Activated CD4-positive, alpha-beta T cell treated with anti-CD3 and anti-CD28 coated beads for 4 hours (primary cell): ENCODE measurements around the gene GSDMA.

Source experiments
- DNase-seq, 2 donors: peaks; one replicate each; pipeline ENCODE4 v3.0.0-alpha.2; 2020

The GSDMA gene

GRCh38 chr17:39962642-39963220, at the start of gene GSDMA:
GSDMA (plus strand) TSS chr17:39963004; CDS start chr17:39965688, 2,684 bp downstream.
- DNase-seq: peak; percentile 26 to 36

DNA sequence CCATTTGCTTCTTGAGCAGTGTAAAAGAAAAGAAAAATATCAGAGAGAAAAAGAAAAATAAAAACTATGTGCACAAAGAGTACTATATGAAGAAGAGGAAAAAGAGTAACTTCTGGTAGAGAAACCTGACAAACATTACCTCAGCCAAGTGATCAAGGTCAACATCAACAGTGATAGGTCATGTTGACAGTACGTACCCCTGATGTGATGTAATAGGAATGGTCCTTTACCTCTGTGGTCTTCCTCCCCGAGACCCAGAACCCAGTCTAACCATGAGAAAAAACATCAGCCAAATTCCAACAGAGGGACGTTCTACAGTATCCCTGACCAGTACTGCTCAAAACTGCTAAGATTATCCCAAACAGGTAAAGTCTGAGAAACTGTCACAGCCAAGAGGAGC, 48.8 kb upstream of the GSDMA start:
- no peak for DNase-seq

GRCh38 chr17:39915559-39915958, 47.2 kb upstream of the GSDMA start:
- DNase-seq: no peak

DNA sequence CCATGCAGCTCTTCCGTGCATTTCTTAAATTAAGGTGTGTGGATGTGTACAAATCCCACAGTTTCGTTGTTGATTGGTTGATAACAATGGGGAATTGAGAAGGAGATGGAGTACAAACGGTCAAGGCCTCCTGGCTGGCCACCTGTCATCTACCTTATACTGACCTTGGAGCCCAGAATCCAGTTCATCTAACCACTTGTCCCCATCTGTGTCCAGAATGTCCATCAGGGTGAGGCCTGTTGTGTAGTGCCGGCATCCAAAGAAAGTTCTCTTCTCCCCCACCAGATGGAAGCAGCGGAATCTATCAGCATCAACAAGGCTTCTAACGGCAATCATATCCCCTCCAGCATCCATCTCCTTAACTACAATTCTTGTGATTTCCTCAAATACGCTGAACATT, 45.9 kb upstream of the GSDMA start:
- no peak for DNase-seq

GRCh38 chr17:39919087-39919683, 43.6 kb upstream of the GSDMA start:
- no peak for DNase-seq

DNA sequence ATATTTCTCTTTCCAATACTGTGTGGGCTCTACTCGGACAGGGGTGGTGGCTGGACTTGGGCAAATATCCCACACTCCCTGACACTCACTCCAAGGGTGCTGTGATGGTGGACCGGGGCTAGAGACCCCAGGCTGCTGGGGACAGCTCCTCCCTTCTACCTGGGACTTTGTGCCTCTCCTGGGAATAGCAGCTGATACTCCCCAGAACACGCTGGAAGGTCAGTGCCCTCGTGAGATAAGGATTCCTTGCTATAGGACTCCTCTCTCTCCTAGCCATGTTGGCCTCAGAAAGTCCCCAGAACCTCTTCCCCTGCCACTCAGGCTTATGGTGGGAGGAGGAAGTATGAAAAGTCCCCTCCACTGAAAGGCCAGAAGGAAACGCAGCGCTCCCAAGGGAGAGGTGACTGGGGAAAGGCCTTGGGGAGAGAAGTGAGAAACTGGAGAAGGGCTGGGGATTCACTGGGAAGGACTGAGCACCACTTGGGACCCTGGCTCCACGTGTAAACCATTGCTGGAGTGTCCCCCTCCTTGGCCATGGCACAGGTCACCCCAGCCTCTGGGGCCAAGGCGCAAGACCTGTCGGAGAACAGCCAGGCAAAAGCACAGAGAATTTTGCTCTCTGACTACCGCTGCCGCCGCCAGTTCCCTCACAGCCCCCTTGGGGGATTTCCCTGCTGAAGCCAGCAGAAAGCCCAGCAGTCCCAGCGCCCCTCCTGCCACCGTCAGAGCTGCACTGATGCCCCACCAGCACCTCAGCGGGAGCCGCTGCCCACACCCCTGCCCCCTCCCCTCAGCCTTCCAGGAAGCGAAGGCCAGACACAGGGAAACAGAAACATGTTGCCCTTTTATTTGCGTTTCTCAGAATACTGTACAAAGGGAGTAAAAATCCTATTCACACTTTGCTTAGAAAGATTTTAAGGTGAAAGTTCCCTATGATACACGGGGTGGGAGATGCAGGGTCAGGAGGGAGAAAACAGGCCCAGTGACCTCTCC, 42.3 kb upstream of the GSDMA start:
- peak; percentile 40 to 66 for DNase-seq

DNA sequence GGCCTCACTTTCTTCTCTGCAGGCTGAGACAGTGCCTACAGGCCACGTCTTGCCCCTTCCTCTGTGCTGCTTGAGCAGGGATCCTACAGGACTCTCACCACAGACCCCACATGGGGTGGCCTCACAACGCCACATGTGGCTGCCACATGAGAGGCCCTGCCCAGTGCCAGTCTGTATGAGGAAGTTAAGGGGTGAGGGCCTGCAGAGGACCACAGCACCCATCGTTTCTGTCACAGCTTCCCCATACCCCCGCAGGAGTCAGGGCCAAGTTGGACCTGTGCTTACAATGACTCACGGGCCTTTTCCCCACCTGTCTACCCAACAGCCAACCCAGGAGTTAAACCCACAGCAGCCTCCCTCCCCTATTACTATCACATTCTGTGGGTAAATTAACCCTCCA, 41.5 kb upstream of the GSDMA start:
- DNase-seq: peak in 1 of 2 donors; percentile 33

DNA sequence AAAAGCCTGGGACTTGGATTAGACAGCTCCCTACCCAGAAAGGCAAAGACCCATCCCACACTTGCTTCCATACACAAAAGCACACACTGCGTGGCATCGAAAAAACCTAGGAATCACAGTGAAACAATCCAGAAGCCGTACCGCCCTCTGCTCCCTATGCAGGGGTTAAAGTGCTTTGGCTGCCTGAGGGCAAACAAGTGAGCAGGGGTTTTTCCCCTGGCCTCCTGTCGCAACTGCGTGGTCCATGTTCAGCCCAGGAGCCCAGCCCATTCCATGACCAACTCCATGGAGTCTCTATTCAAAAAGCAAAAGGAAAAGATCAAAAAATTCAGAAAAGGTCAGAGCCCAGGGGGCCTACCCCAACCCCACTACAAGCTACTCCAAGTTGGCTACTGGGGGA, 40.8 kb upstream of the GSDMA start:
- DNase-seq: no peak

- DNase-seq: no peak
Observed at GRCh38 chr17:39923230-39923629, 39.6 kb upstream of the GSDMA start.

DNA sequence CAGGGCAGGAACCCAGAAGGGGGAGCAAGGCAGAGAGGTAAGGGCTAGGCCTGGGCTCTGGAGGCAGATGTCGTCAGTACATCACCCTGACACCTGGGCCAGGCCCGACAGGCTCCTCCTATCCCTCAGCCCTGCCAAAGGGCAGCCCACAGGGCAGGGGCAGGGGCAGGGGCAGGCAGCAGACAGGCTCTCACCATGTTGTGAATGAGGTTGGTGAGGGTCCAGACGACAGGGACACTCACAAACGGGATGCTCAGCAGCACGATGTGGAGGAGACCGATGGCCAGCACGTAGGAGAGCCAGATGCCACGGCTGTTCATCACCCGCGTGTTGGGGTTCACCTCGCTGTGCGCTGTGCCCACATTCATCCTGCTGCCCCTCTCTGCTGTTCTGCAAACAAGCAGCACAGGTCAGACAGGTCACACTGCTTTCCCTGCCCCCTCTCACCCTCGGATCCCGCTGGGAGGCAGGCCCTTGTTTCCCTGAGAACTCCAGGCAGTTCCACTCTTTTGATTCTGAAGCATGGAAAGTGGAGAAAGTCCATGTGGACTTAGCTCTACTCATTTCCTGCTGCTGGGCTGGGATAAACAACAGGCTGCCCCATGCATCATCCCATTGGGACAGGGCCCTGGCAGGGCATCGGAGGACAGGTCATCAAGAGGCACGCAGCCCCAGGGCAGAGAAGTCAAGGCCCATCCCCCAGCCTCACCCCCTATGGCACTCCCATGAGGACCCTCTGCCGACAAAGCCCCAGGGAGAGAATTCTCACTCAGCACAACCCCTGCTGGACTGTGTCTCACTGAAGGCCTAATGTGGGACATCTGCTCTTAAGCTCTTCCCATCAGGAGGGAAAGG, 38.7 kb upstream of the GSDMA start:
- DNase-seq: no peak

DNA sequence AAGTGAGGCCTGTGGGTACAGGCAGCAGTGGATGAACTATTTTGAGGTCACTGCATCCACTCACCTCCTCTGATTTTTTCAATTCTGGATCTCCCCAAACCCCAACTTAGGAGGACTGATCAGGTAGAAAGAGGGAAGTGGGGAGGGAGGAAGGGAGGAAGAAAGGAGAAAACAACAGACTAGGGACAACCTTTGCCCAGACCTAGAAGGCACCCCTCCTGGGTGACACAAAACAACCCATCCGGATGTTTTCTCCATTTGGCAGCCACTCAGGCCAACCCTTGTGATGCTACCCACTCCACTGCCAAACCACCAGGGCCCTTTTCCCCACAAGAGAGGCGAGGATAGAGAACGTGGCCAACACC, 38.1 kb upstream of the GSDMA start:
- DNase-seq: no peak

DNA sequence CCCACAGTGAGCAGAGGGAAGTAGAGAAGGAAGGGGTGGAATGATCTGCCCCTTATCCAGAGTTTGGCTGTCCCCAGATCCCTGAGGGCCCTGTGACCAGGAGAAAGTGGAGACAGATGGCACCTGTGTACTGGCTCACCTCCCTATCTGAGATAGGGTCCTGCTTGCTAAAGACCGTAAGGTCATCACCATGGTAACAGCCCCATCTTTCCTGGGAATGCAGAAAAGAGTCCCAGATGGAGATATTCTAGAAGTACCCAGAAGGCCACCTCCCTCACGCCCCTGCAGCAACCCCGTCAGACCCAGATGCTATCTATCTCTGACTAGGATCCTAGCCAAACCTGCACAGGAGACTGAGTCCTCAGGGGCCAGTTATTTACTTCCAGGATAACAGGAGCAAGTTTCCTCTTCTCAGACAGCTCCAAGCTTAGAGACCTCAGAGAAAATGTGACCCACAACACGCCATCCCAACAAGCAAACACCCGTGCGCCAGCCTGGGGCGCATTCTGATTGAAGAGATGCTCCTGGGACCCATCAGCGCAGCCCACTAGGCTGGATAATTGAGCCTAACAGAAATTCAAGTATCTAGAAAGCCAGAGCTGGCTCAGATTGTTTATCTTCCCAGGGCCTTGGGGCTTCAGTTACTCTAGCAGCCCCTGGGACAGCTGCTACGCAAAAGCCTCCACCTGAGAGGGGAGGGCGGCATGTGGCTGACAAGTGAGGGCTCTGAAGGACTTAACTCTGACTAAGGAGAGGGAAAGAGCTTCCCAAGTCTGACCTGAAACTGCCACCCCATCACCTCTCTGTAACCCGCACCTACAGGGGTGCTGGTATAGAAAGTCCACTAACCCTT, 37.3 kb upstream of the GSDMA start:
- DNase-seq: no peak

GRCh38 chr17:39926135-39926587, 36.6 kb upstream of the GSDMA start:
- DNase-seq: no peak

- DNase-seq: peak; percentile 35 to 49
Observed at GRCh38 chr17:39926588-39927100, 36.2 kb upstream of the GSDMA start.

DNA sequence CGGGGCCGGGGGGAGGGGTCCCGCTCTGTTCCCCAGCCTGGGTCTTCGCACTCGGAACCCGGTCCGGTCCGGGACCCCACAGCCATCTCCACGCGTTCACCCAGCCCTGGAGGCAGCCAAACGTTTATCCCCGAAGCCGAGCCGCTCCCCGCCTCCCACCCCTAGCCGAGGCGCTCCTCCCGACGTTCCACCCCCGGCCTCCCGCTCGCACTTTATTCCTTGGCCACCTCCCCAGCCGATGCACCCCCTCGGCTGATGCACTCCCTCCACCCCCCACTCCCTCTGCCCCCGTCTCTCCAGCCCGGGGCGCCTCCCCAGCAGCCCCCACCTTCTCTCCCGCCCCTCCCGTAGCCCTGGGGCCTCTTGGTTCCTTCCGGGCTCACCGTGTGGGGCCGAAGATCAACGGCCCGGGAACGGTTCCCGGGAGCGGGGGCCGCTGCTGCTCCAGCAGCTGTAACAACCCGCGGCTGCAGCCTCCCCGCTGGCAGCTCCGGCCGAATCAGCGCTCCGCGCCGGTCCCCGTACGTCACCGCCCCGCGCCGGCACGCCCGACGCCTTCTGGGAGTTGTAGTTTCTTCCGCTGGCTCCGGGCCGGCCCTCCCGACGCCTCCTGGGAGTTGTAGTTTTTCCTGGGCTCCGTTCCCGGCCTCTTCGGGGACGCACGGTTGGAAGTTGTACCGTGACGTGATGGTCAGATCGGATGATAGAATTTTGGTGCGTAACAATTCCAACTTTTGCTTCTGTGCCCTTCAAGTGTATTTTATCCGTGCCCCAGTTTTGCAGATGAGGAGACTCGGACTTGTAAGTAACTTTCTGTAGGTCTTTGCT, 35.5 kb upstream of the GSDMA start, which contains the start of the genes LRRC3C and ORMDL3:
LRRC3C (plus strand) TSS at position 632 of the 828 bp plus-strand sequence. CDS start 13,792 bp downstream, outside the sequence.
ORMDL3 (minus strand) TSS at position 501 of the 828 bp plus-strand sequence. CDS start 3,398 bp downstream, outside the sequence.
- DNase-seq: peak; percentile 86 to 90

- no peak for DNase-seq
Observed at GRCh38 chr17:39927929-39928857, 34.6 kb upstream of the GSDMA start.

DNA sequence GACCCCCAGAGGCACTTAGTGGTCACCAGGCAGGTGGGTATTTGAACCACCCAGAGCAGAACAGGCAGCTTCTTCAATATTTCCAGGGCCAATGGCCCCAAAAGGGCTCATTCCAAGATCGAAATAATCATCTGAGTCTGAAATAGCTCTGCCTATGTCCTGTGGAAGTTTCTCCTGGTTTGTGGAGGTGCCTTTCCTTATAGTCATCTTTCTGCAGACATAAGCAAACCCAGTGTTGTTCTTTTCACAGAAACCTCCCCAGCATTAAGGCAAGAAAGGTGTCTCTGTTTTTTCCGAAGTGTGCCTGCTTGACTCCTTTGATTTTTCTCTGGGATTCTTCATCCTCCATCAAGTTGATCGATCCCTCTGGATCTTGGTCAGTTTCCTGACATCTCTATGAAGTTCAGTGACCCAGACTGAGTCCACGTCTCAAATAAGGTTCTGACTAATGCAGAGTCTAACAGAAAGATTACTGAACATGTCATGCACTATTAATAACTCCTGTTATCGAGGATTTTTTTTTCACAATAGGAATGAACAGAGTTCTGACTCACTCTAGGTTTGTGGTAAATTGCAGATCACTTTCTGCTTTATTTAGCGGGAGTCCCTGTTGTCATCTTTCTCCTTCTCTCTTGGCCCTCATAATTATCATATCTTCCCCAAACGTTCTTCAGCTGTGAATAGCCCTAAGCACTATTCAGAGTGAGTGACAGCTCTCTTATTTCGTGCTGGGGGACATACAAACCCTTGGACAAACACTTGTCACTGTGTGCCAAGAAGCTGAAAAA, 33.8 kb upstream of the GSDMA start:
- no peak for DNase-seq
